Large intestine (tissue), 3 donors: ENCODE data around the gene SLC8A1. TPM values are rescaled to one million over a fixed set of nuclear protein-coding genes. Genes with fewer than 3 reads are reported as not detected.

Source experiments
- DNase-seq, 2 donors: peaks; one replicate each; pipeline versions ENCODE4 v3.0.0 to v3.0.0-alpha.2; 2013
- H3K27ac ChIP-seq: one replicate; pipeline ENCODE4 v1.5.1; 2013; ENCODE audit warnings: low read length
- H3K27me3 ChIP-seq: 2 replicates; pipeline ENCODE4 v1.6.1; 2013; ENCODE audit warnings: low read length; ENCODE audit not compliant: control insufficient read depth, insufficient read depth
- H3K36me3 ChIP-seq: 2 replicates; pipeline ENCODE4 v1.6.1; 2013; ENCODE audit warnings: low read length; ENCODE audit not compliant: control insufficient read depth, insufficient read depth
- H3K4me1 ChIP-seq: one replicate; pipeline ENCODE4 v1.6.1; 2013; ENCODE audit warnings: low read length; ENCODE audit not compliant: control insufficient read depth, insufficient read depth
- H3K4me3 ChIP-seq: one replicate; pipeline ENCODE4 v1.5.1; 2013; ENCODE audit warnings: low read length
- H3K9me3 ChIP-seq: one replicate; pipeline ENCODE4 v1.6.1; 2013; ENCODE audit warnings: mild to moderate bottlenecking, low read depth, low read length, moderate library complexity; ENCODE audit not compliant: control insufficient read depth
- WGBS: methylation state at CpG from one replicate; pipeline ENCODE4 v1.1.5; 2013; ENCODE audit warnings: low lambda C conversion rate; ENCODE audit not compliant: insufficient coverage; 5-methylcytosine and 5-hydroxymethylcytosine counted together
- polyA plus RNA-seq: library from polyadenylated mRNA; unstranded; fragments of 120-200 nt; gene quantifications from one replicate; pipeline ENCODE4 v1.2.1, GENCODE V29; 2013

The SLC8A1 gene
- polyA plus RNA-seq, 1 donor, result 13.2 TPM

GRCh38 chr2:40226637-40227036 lies 225.3 kb downstream of the SLC8A1 start:
- H3K4me1 ChIP-seq, result no peaks in the 10 kb centered on the region
- no peaks in the 10 kb centered on the region for H3K27me3 ChIP-seq
- no peak for DNase-seq
- no peaks in the 10 kb centered on the region for H3K9me3 ChIP-seq
- no peak overlapping the region for H3K4me3 ChIP-seq
- H3K36me3 ChIP-seq, result no peaks in the 10 kb centered on the region
- no peak overlapping the region for H3K27ac ChIP-seq

- Histone ChIP-seq H3K4me3 (no peak overlapping the region), H3K36me3 (no peaks in the 10 kb centered on the region), H3K27ac (no peak overlapping the region), H3K9me3 (no peaks in the 10 kb centered on the region), H3K27me3 (no peaks in the 10 kb centered on the region), H3K4me1 (no peaks in the 10 kb centered on the region)
- no CpG with 5 or more reads among the region's 2 CpGs for WGBS
- DNase-seq, result no peak
Measured at GRCh38 chr2:40225670-40226210, 226.2 kb downstream of the SLC8A1 start.

- no peaks in the 10 kb centered on the region for H3K4me1 ChIP-seq
- no peak for DNase-seq
- H3K27me3 ChIP-seq, result no peaks in the 10 kb centered on the region
- H3K4me3 ChIP-seq, result no peak overlapping the region
- H3K36me3 ChIP-seq, result no peaks in the 10 kb centered on the region
- no peaks in the 10 kb centered on the region for H3K9me3 ChIP-seq
- WGBS, result no CpG with 5 or more reads among the region's 4 CpGs
- H3K27ac ChIP-seq, result no peak overlapping the region
Measured at GRCh38 chr2:40224318-40224717, 227.6 kb downstream of the SLC8A1 start.

GRCh38 chr2:40220177-40220925 lies 231.5 kb downstream of the SLC8A1 start:
- no peak for DNase-seq

GRCh38 chr2:40219141-40219540 lies 232.7 kb downstream of the SLC8A1 start:
- Histone ChIP-seq H3K27me3 (no peaks in the 10 kb centered on the region), H3K4me3 (no peak overlapping the region)
- WGBS, result 100% methylated on average over 1 of the region's 1 CpG

More at GRCh38 chr2:40220177-40220925, 231.5 kb downstream of the SLC8A1 start:
- H3K4me1 ChIP-seq, result no peaks in the 10 kb centered on the region
- no peaks in the 10 kb centered on the region for H3K36me3 ChIP-seq
- H3K27me3 ChIP-seq, result no peaks in the 10 kb centered on the region
- 100% methylated on average over 1 of the region's 4 CpGs for WGBS
- no peaks in the 10 kb centered on the region for H3K9me3 ChIP-seq
- no peak overlapping the region for H3K27ac ChIP-seq
- H3K4me3 ChIP-seq, result no peak overlapping the region

GRCh38 chr2:40218679-40219078 lies 233.2 kb downstream of the SLC8A1 start:
- Histone ChIP-seq H3K27me3 (no peaks in the 10 kb centered on the region), H3K36me3 (no peaks in the 10 kb centered on the region), H3K4me1 (no peaks in the 10 kb centered on the region), H3K4me3 (no peak overlapping the region), H3K9me3 (no peaks in the 10 kb centered on the region), H3K27ac (no peak overlapping the region)
- WGBS, result no CpG with 5 or more reads among the region's 3 CpGs
- no peak for DNase-seq

More at GRCh38 chr2:40219141-40219540, 232.7 kb downstream of the SLC8A1 start:
- Histone ChIP-seq H3K4me1 (no peaks in the 10 kb centered on the region), H3K36me3 (no peaks in the 10 kb centered on the region), H3K9me3 (no peaks in the 10 kb centered on the region), H3K27ac (no peak overlapping the region)
- DNase-seq, result no peak

- WGBS, result no CpG with 5 or more reads among the region's 3 CpGs
- Histone ChIP-seq H3K4me3 (no peak overlapping the region), H3K4me1 (peaks cover 3% of the 10 kb centered on the region), H3K9me3 (no peaks in the 10 kb centered on the region), H3K27me3 (no peaks in the 10 kb centered on the region), H3K36me3 (no peaks in the 10 kb centered on the region), H3K27ac (no peak overlapping the region)
- DNase-seq, result no peak
Measured at GRCh38 chr2:40213619-40214018, 238.3 kb downstream of the SLC8A1 start.

GRCh38 chr2:40213071-40213470 lies 238.8 kb downstream of the SLC8A1 start:
- WGBS, result no CpG with 5 or more reads among the region's 1 CpG
- Histone ChIP-seq H3K4me3 (no peak overlapping the region), H3K27me3 (no peaks in the 10 kb centered on the region), H3K4me1 (peaks cover 3% of the 10 kb centered on the region), H3K36me3 (no peaks in the 10 kb centered on the region), H3K9me3 (no peaks in the 10 kb centered on the region), H3K27ac (no peak overlapping the region)
- peak in 1 of 2 donors; percentile 18 for DNase-seq

- no peaks in the 10 kb centered on the region for H3K9me3 ChIP-seq
- H3K4me1 ChIP-seq, result peaks cover 3% of the 10 kb centered on the region
- no peak overlapping the region for H3K4me3 ChIP-seq
- H3K27ac ChIP-seq, result no peak overlapping the region
- H3K27me3 ChIP-seq, result no peaks in the 10 kb centered on the region
- no CpG with 5 or more reads among the region's 1 CpG for WGBS
- no peaks in the 10 kb centered on the region for H3K36me3 ChIP-seq
- DNase-seq, result no peak
Measured at GRCh38 chr2:40210968-40211353, 240.9 kb downstream of the SLC8A1 start.

- no peaks in the 10 kb centered on the region for H3K27me3 ChIP-seq
- no peaks in the 10 kb centered on the region for H3K36me3 ChIP-seq
- no peaks in the 10 kb centered on the region for H3K9me3 ChIP-seq
- peaks cover 3% of the 10 kb centered on the region for H3K4me1 ChIP-seq
- 83% methylated on average over 1 of the region's 1 CpG for WGBS
- no peak for DNase-seq
- no peak overlapping the region for H3K4me3 ChIP-seq
- no peak overlapping the region for H3K27ac ChIP-seq
Measured at GRCh38 chr2:40210344-40210967, 241.4 kb downstream of the SLC8A1 start.
